ENCODE results near the gene NXPH3. TPM values are rescaled to one million over a fixed set of nuclear protein-coding genes. Genes with fewer than 3 reads are reported as not detected.

The NXPH3 gene
- total RNA-seq, 4 donors from 2014 or later, result 0.83 to 2.1 (median 0.94) TPM; not detected in 1

- Histone ChIP-seq H3K4me1 (no peaks in the 10 kb centered on the region), H3K36me3 (peaks cover 0 to 5% (median 0%) of the 10 kb centered on the region in 3 donors), H3K9me3 (no peaks in the 10 kb centered on the region), H3K27ac (no peak overlapping the region), H3K4me3 (no peak overlapping the region), H3K27me3 (no peaks in the 10 kb centered on the region)
- DNase-seq, result no peak
- TF ChIP-seq, protein P1, sequence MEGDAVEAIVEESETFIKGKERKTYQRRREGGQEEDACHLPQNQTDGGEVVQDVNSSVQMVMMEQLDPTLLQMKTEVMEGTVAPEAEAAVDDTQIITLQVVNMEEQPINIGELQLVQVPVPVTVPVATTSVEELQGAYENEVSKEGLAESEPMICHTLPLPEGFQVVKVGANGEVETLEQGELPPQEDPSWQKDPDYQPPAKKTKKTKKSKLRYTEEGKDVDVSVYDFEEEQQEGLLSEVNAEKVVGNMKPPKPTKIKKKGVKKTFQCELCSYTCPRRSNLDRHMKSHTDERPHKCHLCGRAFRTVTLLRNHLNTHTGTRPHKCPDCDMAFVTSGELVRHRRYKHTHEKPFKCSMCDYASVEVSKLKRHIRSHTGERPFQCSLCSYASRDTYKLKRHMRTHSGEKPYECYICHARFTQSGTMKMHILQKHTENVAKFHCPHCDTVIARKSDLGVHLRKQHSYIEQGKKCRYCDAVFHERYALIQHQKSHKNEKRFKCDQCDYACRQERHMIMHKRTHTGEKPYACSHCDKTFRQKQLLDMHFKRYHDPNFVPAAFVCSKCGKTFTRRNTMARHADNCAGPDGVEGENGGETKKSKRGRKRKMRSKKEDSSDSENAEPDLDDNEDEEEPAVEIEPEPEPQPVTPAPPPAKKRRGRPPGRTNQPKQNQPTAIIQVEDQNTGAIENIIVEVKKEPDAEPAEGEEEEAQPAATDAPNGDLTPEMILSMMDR (IDR thresholded peaks at IDR 0.05), result no peak
- TF ChIP-seq POLR2A (IDR thresholded peaks at IDR 0.05), result no peak
These were observed 11.8 kb downstream of the NXPH3 start for GRCh38 chr17:49587366-49588073.

DNA sequence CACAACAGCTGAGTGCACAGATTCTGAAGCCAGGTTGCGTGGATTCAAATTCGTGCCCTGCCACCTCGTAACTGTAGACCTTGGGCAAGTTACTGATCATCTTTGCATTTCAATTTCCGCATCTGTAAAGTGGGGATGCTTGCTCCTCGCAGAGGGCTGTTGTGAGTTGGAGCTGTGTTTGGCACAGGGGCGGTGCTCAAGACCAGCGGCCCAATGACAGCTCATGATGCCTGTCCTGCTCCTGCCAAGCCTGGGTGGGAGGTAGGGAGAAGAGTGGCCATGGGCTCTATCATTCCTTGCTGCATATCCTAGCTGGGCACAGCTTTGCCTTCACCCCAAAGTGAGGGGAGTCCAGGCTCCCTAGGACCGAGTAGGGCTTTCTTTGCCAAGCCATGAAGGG lies 12.6 kb downstream of the NXPH3 start:
- Histone ChIP-seq H3K4me1 (no peaks in the 10 kb centered on the region), H3K27ac (no peak overlapping the region)
- no peak for TF ChIP-seq POLR2A (IDR thresholded peaks at IDR 0.05)
- TF ChIP-seq, protein P1 (IDR thresholded peaks at IDR 0.05), result no peak

GRCh38 chr17:49588726-49589576 lies 13.3 kb downstream of the NXPH3 start:
- H3K27ac ChIP-seq, result no peak overlapping the region
- no peaks in the 10 kb centered on the region for H3K4me1 ChIP-seq
- H3K4me3 ChIP-seq, result no peak overlapping the region
- no peak for DNase-seq
- peaks cover 0 to 8% (median 0%) of the 10 kb centered on the region in 3 donors for H3K36me3 ChIP-seq
- TF ChIP-seq, protein P1 (IDR thresholded peaks at IDR 0.05), result no peak
- TF ChIP-seq POLR2A (IDR thresholded peaks at IDR 0.05), result no peak
- no peaks in the 10 kb centered on the region for H3K27me3 ChIP-seq
- no peaks in the 10 kb centered on the region for H3K9me3 ChIP-seq

More for the DNA sequence above, 12.6 kb downstream of the NXPH3 start:
- Histone ChIP-seq H3K4me3 (no peak overlapping the region), H3K9me3 (no peaks in the 10 kb centered on the region), H3K27me3 (no peaks in the 10 kb centered on the region), H3K36me3 (peaks cover 0 to 8% (median 0%) of the 10 kb centered on the region in 3 donors)
- no peak for DNase-seq

- TF ChIP-seq, protein P1 (IDR thresholded peaks at IDR 0.05), result no peak
- Histone ChIP-seq H3K4me3 (no peak overlapping the region), H3K27ac (no peak overlapping the region), H3K27me3 (no peaks in the 10 kb centered on the region), H3K4me1 (no peaks in the 10 kb centered on the region), H3K9me3 (no peaks in the 10 kb centered on the region), H3K36me3 (peaks cover 0 to 11% (median 0%) of the 10 kb centered on the region in 3 donors)
- DNase-seq, result no peak
These were observed 13.9 kb downstream of the NXPH3 start for GRCh38 chr17:49589577-49589927.

DNA sequence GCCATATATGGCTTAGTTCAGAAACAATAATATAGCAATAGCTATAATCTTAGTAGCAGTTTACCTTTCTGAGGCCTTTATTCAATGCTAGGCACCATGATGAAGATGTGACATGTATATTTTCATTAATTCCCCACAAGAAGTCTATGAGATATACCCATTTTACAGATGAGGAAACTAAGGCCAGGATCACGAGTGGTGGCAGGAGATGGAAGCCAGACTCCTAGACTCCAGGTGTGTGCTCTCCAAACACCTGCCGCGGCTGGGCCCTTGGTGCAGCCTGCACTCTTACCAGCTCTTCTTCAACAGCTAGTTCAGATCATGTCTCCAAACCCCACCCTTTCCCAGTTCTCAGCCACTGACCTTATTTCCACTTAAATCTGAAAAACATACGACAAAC lies 15.2 kb downstream of the NXPH3 start:
- Histone ChIP-seq H3K27me3 (no peaks in the 10 kb centered on the region), H3K27ac (no peak overlapping the region), H3K4me3 (no peak overlapping the region), H3K36me3 (peaks cover 0 to 18% (median 0%) of the 10 kb centered on the region in 3 donors), H3K9me3 (no peaks in the 10 kb centered on the region), H3K4me1 (no peaks in the 10 kb centered on the region)
- TF ChIP-seq, protein P1 (IDR thresholded peaks at IDR 0.05), result no peak
- TF ChIP-seq POLR2A (IDR thresholded peaks at IDR 0.05), result no peak
- DNase-seq, result no peak

Measured in Peyer's patch (tissue), 4 donors.